ENCODE data around the gene SLC29A3. TPM values are rescaled to one million over a fixed set of nuclear protein-coding genes. Genes with fewer than 3 reads are reported as not detected.

SLC29A3 gene
- total RNA-seq, 1 experiment from 2014 or later = 5.9 TPM

- Histone ChIP-seq H3K9me2 (ENCODE audit: insufficient read depth) (no peaks in the 10 kb centered on the region), H3K9ac (ENCODE audit: low read length) (no peak overlapping the region), H3K9me3 (ENCODE audit: control insufficient read depth in 1 of 2, insufficient read depth in 1 of 2, low read depth in 1 of 2, low read length in 2 of 2) (no peaks in the 10 kb centered on the region), H3K4me2 (ENCODE audit: low read length) (no peak overlapping the region), H3K27ac (ENCODE audit: low read depth, low read length) (no peak overlapping the region), H3K27me3 (ENCODE audit: insufficient read depth, low read length) (no peaks in the 10 kb centered on the region), H3K4me1 (ENCODE audit: control insufficient read depth in 1 of 2, insufficient read depth in 2 of 2, low read length in 2 of 2) (peaks cover 0 to 8% of the 10 kb centered on the region in 2 experiments; a peak in 2 of 4 replicates), H3K36me3 (ENCODE audit: control insufficient read depth in 1 of 2, insufficient read depth in 2 of 2, low read length in 2 of 2) (no peaks in the 10 kb centered on the region), H3K79me2 (ENCODE audit: insufficient read depth, low read length) (no peaks in the 10 kb centered on the region), H4K20me1 (ENCODE audit: insufficient read depth) (no peaks in the 10 kb centered on the region), H2AFZ (ENCODE audit: low read depth, low read length, poor library complexity, severe bottlenecking) (no peak overlapping the region), H3K4me3 (replicated peaks in 1 of 2; ENCODE audit: low read depth in 1 of 2, low read length in 2 of 2) (no peak overlapping the region)
- intact Hi-C loops (cut with micrococcal nuclease) = no loop called here
- POLR2A ChIA-PET = no interaction called here
- DNase-seq (ENCODE audit: low read depth, low spot score) = no peak
- RAD21 ChIA-PET (ENCODE audit: low non-redundant PET in 1 of 2, low total read pairs in 2 of 2, uncharacterized antibody in 2 of 2, unreplicated experiment in 2 of 2) = no interaction called here
- no peak for ATAC-seq
- CTCF ChIA-PET = interaction anchor here (0.8 to 1.3 kb wide), 3 partner anchors 11 to 405 kb away, joined by 3 to 4 read pairs (median 3); partner anchors contain the start of gene SLC29A3
- no peak for TF ChIP-seq SRF (IDR thresholded peaks at IDR 0.05; ENCODE audit: low read depth)
- no peak for TF ChIP-seq YY1 (IDR thresholded peaks at IDR 0.05; ENCODE audit: extremely low read depth, insufficient replicate concordance, low read depth, low read length)
- no peak for TF ChIP-seq JUND (IDR thresholded peaks at IDR 0.05)
- TF ChIP-seq, protein P1, sequence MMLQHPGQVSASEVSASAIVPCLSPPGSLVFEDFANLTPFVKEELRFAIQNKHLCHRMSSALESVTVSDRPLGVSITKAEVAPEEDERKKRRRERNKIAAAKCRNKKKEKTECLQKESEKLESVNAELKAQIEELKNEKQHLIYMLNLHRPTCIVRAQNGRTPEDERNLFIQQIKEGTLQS (IDR thresholded peaks at IDR 0.05) = no peak
- no peak for TF ChIP-seq CBX3 (IDR thresholded peaks at IDR 0.05; ENCODE audit: low read depth)
- no peak for TF ChIP-seq EZH2phosphoT487 (IDR thresholded peaks at IDR 0.05; ENCODE audit: borderline replicate concordance)
- no peak for TF ChIP-seq EZH2 (IDR thresholded peaks at IDR 0.05)
- TF ChIP-seq ZNF274 (IDR thresholded peaks at IDR 0.05; ENCODE audit: low read depth, low read length) = no peak
- no peak for TF ChIP-seq CEBPB (IDR thresholded peaks at IDR 0.05; ENCODE audit: low read depth)
- no peak for TF ChIP-seq POLR2AphosphoS5 (IDR thresholded peaks at IDR 0.05; ENCODE audit: low read depth, low read length)
- no peak for TF ChIP-seq MAX (IDR thresholded peaks at IDR 0.05)
- TF ChIP-seq, protein P2, sequence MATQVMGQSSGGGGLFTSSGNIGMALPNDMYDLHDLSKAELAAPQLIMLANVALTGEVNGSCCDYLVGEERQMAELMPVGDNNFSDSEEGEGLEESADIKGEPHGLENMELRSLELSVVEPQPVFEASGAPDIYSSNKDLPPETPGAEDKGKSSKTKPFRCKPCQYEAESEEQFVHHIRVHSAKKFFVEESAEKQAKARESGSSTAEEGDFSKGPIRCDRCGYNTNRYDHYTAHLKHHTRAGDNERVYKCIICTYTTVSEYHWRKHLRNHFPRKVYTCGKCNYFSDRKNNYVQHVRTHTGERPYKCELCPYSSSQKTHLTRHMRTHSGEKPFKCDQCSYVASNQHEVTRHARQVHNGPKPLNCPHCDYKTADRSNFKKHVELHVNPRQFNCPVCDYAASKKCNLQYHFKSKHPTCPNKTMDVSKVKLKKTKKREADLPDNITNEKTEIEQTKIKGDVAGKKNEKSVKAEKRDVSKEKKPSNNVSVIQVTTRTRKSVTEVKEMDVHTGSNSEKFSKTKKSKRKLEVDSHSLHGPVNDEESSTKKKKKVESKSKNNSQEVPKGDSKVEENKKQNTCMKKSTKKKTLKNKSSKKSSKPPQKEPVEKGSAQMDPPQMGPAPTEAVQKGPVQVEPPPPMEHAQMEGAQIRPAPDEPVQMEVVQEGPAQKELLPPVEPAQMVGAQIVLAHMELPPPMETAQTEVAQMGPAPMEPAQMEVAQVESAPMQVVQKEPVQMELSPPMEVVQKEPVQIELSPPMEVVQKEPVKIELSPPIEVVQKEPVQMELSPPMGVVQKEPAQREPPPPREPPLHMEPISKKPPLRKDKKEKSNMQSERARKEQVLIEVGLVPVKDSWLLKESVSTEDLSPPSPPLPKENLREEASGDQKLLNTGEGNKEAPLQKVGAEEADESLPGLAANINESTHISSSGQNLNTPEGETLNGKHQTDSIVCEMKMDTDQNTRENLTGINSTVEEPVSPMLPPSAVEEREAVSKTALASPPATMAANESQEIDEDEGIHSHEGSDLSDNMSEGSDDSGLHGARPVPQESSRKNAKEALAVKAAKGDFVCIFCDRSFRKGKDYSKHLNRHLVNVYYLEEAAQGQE (IDR thresholded peaks at IDR 0.05; ENCODE audit: low read depth) = no peak
- TF ChIP-seq, protein P3, sequence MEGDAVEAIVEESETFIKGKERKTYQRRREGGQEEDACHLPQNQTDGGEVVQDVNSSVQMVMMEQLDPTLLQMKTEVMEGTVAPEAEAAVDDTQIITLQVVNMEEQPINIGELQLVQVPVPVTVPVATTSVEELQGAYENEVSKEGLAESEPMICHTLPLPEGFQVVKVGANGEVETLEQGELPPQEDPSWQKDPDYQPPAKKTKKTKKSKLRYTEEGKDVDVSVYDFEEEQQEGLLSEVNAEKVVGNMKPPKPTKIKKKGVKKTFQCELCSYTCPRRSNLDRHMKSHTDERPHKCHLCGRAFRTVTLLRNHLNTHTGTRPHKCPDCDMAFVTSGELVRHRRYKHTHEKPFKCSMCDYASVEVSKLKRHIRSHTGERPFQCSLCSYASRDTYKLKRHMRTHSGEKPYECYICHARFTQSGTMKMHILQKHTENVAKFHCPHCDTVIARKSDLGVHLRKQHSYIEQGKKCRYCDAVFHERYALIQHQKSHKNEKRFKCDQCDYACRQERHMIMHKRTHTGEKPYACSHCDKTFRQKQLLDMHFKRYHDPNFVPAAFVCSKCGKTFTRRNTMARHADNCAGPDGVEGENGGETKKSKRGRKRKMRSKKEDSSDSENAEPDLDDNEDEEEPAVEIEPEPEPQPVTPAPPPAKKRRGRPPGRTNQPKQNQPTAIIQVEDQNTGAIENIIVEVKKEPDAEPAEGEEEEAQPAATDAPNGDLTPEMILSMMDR (IDR thresholded peaks at IDR 0.05 in 2 of 3, conservative IDR thresholded peaks at IDR 0.05 in 1 of 3; ENCODE audit: borderline replicate concordance in 1 of 3, insufficient read depth in 1 of 3, low read depth in 2 of 3, low read length in 2 of 3) = no peak
- TF ChIP-seq SIN3A (IDR thresholded peaks at IDR 0.05; ENCODE audit: low read depth) = no peak
- no peak for TF ChIP-seq ELF1 (IDR thresholded peaks at IDR 0.05; ENCODE audit: borderline replicate concordance, low read depth)
- BruUV-seq (replicated peaks) = no TSS peak
These were observed 11.5 kb upstream of the SLC29A3 start for GRCh38 chr10:71307469-71308085.
